Measurements from ENCODE around the gene RFXAP.

RFXAP gene

GRCh38 chr13:36870050-36870692 lies 51.1 kb downstream of the RFXAP start:
- no peak for DNase-seq

GRCh38 chr13:36872621-36873020 lies 53.6 kb downstream of the RFXAP start:
- DNase-seq: no peak

- DNase-seq: no peak
These were observed 56.4 kb downstream of the RFXAP start for GRCh38 chr13:36875431-36875830.

- DNase-seq: no peak
These were observed 56.9 kb downstream of the RFXAP start for GRCh38 chr13:36875961-36876360.

Data from inflammatory macrophage (primary cell).